ENCODE measurements around the gene STARD3NL.

DNA sequence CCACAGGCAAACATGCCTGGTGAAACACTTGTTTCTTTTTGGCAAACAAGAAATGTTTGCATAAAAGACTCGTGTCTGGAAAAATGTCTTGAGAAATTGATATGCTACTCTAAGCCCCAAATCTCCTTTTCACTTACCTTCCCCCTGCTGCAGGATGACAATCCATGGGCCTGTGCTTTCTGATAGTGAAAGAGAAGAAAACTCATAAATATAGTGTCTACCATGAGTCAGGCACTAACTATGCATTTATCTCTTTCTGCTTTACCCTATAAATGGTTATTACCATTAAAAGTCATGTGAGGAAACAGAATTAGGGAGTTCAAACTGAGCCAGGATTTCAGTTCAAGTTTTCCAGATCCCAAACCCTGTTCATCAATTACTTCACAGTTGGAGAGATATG, 102.0 kb downstream of the STARD3NL start:
- TF ChIP-seq, protein P1, sequence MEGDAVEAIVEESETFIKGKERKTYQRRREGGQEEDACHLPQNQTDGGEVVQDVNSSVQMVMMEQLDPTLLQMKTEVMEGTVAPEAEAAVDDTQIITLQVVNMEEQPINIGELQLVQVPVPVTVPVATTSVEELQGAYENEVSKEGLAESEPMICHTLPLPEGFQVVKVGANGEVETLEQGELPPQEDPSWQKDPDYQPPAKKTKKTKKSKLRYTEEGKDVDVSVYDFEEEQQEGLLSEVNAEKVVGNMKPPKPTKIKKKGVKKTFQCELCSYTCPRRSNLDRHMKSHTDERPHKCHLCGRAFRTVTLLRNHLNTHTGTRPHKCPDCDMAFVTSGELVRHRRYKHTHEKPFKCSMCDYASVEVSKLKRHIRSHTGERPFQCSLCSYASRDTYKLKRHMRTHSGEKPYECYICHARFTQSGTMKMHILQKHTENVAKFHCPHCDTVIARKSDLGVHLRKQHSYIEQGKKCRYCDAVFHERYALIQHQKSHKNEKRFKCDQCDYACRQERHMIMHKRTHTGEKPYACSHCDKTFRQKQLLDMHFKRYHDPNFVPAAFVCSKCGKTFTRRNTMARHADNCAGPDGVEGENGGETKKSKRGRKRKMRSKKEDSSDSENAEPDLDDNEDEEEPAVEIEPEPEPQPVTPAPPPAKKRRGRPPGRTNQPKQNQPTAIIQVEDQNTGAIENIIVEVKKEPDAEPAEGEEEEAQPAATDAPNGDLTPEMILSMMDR (IDR thresholded peaks at IDR 0.05), result no peak
- TF ChIP-seq POLR2A (IDR thresholded peaks at IDR 0.05) (no peak), EP300 (IDR thresholded peaks at IDR 0.05) (no peak)
